Measurements from ENCODE around the gene DSCAML1.

Gene DSCAML1

DNA sequence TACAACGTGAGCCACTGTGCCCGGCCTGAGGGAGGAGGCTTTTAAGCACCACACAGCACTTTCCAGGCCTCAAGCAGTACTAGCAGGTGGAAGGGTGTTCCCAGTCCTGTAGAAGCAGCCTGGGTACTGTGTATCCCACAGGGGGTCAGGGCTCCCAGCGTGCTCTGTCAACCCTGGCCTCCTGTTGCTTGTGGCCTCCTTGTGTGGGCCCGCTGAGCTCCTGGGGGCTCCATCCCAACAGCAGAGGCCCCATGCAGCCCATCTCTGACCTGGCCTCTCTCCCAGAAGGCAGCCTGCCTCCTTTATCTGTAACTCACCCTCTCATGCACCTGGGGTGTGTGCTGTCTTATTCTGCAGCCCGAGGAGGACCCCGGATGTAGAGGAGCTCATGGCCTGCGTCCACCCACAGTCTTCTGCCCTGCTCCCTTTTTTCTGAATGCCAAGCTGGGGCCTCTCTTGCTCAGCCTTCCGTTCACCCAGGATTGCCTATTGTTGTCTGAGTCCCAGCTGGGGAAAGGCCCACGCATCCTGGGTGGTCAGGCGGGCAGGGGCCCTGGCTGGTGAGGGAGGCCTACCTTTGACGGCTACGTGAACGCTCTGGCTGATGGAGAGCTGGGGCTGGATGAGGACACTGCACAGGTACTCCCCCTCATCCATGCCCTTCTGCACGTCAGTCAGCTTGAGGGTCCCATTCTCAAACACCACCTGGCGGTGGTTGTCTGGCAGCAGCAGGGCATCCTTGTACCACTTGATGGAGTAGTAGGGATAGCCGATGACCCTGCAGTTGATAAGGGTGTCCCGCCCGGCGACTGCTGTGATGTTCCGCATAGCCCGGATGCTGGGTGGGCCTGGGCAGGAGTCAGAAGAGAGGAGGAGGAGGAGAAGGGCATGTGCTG, 280.9 kb downstream of the DSCAML1 start:
- Histone ChIP-seq H3K27ac (no peak overlapping the region), H3K4me3 (ENCODE audit: low read depth, low read length) (no peak overlapping the region), H3K27me3 (ENCODE audit: insufficient read depth, low read depth, severe bottlenecking) (no peaks in the 10 kb centered on the region), H3K36me3 (no peaks in the 10 kb centered on the region), H3K9me3 (ENCODE audit: severe bottlenecking) (no peaks in the 10 kb centered on the region)
- no peak for DNase-seq
- TF ChIP-seq, protein P1, sequence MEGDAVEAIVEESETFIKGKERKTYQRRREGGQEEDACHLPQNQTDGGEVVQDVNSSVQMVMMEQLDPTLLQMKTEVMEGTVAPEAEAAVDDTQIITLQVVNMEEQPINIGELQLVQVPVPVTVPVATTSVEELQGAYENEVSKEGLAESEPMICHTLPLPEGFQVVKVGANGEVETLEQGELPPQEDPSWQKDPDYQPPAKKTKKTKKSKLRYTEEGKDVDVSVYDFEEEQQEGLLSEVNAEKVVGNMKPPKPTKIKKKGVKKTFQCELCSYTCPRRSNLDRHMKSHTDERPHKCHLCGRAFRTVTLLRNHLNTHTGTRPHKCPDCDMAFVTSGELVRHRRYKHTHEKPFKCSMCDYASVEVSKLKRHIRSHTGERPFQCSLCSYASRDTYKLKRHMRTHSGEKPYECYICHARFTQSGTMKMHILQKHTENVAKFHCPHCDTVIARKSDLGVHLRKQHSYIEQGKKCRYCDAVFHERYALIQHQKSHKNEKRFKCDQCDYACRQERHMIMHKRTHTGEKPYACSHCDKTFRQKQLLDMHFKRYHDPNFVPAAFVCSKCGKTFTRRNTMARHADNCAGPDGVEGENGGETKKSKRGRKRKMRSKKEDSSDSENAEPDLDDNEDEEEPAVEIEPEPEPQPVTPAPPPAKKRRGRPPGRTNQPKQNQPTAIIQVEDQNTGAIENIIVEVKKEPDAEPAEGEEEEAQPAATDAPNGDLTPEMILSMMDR (IDR thresholded peaks at IDR 0.05; ENCODE audit: low read depth, low read length), result no peak

DNA sequence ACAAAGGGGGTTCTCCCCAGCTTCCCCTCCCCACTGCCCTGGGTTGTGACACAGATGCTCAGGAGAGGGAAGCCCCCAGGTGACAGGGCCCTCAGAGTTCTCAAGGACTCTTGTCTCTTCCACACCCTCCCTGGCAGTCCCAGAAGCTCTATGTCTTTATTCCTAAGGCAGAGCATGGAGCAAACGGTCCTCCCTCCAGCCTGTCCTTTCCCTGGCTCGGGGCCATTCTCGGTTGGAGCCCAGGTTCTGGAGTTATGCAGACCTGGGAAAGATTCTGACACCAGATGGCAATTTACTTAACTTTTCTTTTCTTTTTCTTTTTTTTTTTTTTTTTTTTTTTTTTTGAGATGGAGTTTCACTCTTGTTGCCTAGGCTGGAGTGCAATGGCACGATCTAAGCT, 282.8 kb downstream of the DSCAML1 start:
- H3K9me3 ChIP-seq (ENCODE audit: severe bottlenecking), result no peaks in the 10 kb centered on the region
- TF ChIP-seq, protein P1 (IDR thresholded peaks at IDR 0.05; ENCODE audit: low read depth, low read length), result no peak
- H3K36me3 ChIP-seq, result no peaks in the 10 kb centered on the region
- H3K27ac ChIP-seq, result no peak overlapping the region
- H3K27me3 ChIP-seq (ENCODE audit: insufficient read depth, low read depth, severe bottlenecking), result no peaks in the 10 kb centered on the region
- no peak overlapping the region for H3K4me3 ChIP-seq (ENCODE audit: low read depth, low read length)
- DNase-seq, result no peak

DNA sequence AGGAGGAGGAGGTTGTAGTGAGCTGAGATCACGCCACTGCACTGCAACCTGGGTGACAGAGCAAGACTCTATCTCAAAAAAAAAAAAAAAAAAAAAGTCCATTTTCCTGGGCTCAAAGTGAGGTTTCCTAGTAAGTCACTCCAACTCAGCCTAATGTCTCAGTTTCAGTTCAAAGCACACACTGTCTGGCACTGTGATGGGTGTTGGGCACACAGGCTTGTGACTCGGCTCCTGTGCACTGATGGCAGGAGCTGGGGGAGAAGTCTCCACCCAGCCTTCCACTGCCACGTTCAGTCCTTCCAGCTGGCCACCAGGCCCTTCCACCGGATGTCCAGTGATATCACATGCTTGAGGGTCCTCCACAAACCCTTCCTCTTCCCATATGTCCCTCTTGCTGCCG, 283.4 kb downstream of the DSCAML1 start:
- DNase-seq, result no peak
- H3K4me3 ChIP-seq (ENCODE audit: low read depth, low read length), result no peak overlapping the region
- no peaks in the 10 kb centered on the region for H3K27me3 ChIP-seq (ENCODE audit: insufficient read depth, low read depth, severe bottlenecking)
- no peaks in the 10 kb centered on the region for H3K36me3 ChIP-seq
- H3K9me3 ChIP-seq (ENCODE audit: severe bottlenecking), result no peaks in the 10 kb centered on the region
- no peak overlapping the region for H3K27ac ChIP-seq
- TF ChIP-seq, protein P1 (IDR thresholded peaks at IDR 0.05; ENCODE audit: low read depth, low read length), result no peak

DNA sequence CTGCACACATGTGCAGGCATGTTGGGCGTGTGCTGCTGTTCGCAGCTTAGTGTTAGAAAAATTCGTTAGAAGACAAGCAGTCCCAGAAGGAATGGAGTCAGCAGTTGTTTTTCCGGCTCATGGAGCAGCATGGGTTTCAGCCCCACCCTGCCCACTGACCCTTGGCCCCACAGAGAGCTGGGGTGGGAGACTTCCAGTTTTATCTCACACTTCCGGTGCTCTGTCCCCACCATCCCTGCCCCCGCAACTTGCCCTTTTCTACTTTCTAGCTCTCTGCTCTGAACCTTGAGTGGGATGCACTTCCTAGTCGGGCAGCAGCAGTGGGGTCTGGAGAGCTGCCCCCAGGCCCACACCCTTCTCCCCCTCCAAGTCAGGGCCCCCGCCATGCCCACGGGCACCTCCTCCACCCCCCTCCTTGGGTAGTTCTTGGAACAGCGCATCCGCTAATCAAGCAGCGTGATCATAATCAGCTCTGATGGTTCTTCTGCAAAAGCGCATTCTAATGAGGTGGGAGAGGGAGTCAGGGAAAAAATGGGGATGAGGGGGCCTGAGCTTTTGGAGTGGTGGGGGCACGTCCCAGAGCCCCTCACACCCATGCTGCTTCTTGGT, 285.0 kb downstream of the DSCAML1 start:
- Histone ChIP-seq H3K4me3 (ENCODE audit: low read depth, low read length) (no peak overlapping the region), H3K9me3 (ENCODE audit: severe bottlenecking) (no peaks in the 10 kb centered on the region), H3K27ac (no peak overlapping the region), H3K36me3 (no peaks in the 10 kb centered on the region), H3K27me3 (ENCODE audit: insufficient read depth, low read depth, severe bottlenecking) (no peaks in the 10 kb centered on the region)
- DNase-seq, result no peak
- TF ChIP-seq, protein P1 (IDR thresholded peaks at IDR 0.05; ENCODE audit: low read depth, low read length), result no peak

DNA sequence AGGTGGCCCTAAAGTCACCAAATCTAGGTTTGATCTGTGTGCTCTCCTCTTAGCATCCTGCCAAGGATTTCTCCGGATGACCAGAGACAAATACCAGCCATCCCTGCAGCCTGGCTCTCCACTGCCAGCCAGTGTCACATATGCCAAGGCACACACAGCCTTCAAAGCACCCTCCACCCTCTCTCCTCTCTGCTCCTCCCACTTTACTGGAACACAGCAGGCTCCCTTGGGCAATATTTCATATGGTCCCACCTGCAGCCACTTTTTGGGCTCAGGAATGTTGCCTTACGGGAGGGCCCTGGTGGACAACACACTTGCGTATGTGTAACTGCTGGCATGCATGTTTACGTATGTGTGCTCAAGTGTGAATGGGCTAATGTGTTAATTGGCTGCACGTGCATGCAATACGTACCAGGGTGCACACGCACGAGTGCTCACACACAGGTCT, 285.5 kb downstream of the DSCAML1 start:
- Histone ChIP-seq H3K4me3 (ENCODE audit: low read depth, low read length) (no peak overlapping the region), H3K27ac (no peak overlapping the region), H3K9me3 (ENCODE audit: severe bottlenecking) (no peaks in the 10 kb centered on the region), H3K27me3 (ENCODE audit: insufficient read depth, low read depth, severe bottlenecking) (no peaks in the 10 kb centered on the region), H3K36me3 (no peaks in the 10 kb centered on the region)
- no peak for DNase-seq
- TF ChIP-seq, protein P1 (IDR thresholded peaks at IDR 0.05; ENCODE audit: low read depth, low read length), result no peak

Data from WERI-Rb-1 (cell line).